GM13977 (cell line): Measurements from ENCODE around the gene EIF4E3.
A peak's percentile ranks its signal among the peaks of the same experiment; 100 is the strongest.

Experiments used
- DNase-seq: peaks from one replicate; pipeline ENCODE4 v3.0.0; 2012; ENCODE audit warnings: low spot score
- in situ Hi-C: fragments of 300-500 bp; cut with MboI; formaldehyde crosslinking; loops from one replicate; pipeline ENCODE4 v1.12.0; 2022; ENCODE audit warnings: low sequenced_read_pairs, low pct_unique_long_range_greater_than_20kb, mixed read lengths, inconsistent platforms; ENCODE audit not compliant: unreplicated experiment
- TF ChIP-seq, protein P1 (sequence below): IDR thresholded peaks from 2 replicates; pipeline ENCODE4 v1.5.1; 2012; ENCODE audit warnings: mild to moderate bottlenecking, control low read depth; ENCODE audit not compliant: insufficient read depth; ENCODE audit errors: extremely low read depth, missing control alignments

The EIF4E3 gene

DNA sequence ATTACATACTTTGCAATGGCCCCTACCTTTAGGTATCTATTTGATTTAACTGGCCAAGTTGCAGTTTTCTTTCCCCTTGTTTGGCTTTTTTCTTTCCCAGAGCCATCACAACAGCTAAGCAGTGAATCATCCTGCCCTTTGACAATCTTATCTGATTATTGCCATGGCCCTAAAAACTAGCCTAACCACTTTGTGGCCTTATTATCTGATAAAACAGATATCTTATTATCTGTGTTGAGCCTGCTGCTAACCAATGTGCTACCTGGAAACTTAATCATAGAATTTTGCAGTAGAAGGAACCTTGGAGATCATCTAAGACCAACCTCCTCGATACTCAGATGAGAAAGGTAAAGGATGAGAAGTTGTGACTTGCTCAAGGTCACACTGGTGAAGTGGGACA lies 37.1 kb downstream of the EIF4E3 start:
- DNase-seq = no peak
- TF ChIP-seq, protein P1, sequence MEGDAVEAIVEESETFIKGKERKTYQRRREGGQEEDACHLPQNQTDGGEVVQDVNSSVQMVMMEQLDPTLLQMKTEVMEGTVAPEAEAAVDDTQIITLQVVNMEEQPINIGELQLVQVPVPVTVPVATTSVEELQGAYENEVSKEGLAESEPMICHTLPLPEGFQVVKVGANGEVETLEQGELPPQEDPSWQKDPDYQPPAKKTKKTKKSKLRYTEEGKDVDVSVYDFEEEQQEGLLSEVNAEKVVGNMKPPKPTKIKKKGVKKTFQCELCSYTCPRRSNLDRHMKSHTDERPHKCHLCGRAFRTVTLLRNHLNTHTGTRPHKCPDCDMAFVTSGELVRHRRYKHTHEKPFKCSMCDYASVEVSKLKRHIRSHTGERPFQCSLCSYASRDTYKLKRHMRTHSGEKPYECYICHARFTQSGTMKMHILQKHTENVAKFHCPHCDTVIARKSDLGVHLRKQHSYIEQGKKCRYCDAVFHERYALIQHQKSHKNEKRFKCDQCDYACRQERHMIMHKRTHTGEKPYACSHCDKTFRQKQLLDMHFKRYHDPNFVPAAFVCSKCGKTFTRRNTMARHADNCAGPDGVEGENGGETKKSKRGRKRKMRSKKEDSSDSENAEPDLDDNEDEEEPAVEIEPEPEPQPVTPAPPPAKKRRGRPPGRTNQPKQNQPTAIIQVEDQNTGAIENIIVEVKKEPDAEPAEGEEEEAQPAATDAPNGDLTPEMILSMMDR = no peak
- in situ Hi-C loops = no loop called here

- TF ChIP-seq, protein P1 = no peak
These were observed 39.5 kb downstream of the EIF4E3 start for GRCh38 chr3:71685686-71686085.

DNA sequence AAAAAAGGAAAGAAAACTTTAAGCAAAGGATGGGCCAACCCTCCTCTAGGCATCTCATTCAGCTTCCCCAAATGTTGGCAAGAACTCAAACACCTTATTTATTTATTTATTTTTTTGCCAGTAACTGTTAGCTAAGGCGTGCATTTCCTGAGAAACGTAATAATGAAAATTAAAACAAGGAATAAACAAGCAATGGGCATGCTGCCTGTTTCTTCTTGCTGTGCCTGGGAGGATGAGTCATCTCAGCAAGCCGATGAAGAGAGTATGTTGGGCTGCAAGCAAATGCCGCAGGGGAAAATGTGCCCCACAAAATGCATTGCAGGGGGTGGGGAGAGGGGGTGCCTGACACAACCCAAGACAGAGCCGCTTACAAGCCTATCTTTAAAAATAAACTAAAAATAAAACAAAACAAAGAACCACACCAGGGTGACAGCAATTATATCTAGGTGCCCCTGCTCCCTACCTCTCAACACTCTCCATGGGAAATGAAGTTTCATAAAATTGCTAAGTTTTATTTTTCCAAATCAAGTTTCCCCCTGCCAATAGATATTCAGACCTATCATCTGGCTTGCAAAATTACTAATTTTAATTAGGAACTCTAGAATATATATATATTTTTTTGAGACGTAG lies 40.3 kb downstream of the EIF4E3 start:
- no peak for DNase-seq
- in situ Hi-C loops = no loop called here
- TF ChIP-seq, protein P1 = no peak

More at GRCh38 chr3:71685686-71686085, 39.5 kb downstream of the EIF4E3 start:
- no peak for DNase-seq
- in situ Hi-C loops = no loop called here

DNA sequence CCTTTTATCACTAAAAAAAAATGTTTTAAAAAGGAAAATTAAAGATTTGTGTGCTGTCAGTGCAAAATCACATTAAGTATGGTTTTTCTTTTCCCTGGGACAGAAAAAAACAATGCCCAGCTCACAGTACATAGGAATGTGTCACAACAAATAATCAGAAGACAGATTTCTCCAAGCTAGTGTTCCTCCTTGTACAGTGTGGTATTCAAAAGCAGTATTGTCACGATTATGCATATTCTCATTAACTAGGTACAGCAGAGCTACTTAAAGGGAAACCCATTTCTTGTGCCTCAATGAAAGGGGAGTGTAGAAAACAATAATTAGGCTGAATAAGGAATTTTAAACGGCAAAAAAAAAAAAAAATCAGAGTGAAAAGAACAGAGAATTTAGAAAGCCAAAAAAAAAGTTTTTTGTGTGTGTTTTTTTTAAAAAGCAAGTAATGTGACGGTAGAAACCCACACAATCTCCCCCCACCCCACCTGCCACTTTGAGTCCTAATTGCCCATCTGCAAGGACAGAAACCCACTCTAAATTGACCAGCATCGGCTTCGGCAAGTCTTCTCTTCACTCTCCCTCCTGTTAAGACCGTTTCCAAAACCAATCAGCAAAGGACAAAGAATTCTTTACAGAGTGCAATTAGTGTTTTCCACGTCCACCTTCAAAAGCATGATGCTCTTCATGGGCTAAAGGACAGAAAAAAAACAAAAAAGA lies 41.0 kb downstream of the EIF4E3 start:
- TF ChIP-seq, protein P1 = no peak
- DNase-seq = no peak
- in situ Hi-C loops = no loop called here

DNA sequence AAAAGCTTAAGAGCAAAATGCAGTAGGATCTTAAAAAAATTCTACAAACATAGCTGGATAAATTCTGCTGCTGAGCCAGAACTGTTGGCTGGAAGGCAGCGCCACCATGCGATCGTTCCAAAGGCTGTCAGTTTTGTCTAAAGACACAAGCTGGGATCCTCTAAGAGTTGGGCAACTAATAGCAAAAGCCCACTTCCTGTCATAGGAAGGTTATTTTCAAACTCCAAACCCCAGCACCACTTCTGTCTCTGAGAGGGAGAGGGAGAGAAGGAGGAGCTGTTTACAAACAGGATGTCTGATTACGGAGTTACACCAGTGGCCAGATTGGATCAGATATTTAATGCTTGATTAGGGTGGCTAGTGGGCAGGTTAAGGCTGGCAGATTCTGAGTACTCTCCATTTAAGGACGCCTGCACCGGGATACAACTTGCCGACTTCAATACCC lies 44.0 kb downstream of the EIF4E3 start:
- in situ Hi-C loops = no loop called here
- TF ChIP-seq, protein P1 = peak; percentile 47
- peak; percentile 23 for DNase-seq

- TF ChIP-seq, protein P1 = no peak
- no peak for DNase-seq
- in situ Hi-C loops = no loop called here
These were observed 44.6 kb downstream of the EIF4E3 start for GRCh38 chr3:71680603-71681002.
